Psoas muscle (tissue), 8 donors: ENCODE data around the gene PIAS4. TPM values are rescaled to one million over a fixed set of nuclear protein-coding genes. Genes with fewer than 3 reads are reported as not detected.
"Not testable (repeated sequence)": the region's sequence is repeated elsewhere in the genome, so short reads cannot be mapped to it uniquely, and the experiment has no call there.

Experiments
- ATAC-seq, 4 donors: fragments of 200-7000 bp; cut with Tn5 transposase; one replicate each; pipeline ENCODE4 v1.9.1; 2020; ENCODE audit warnings: moderate library complexity in 3 of 4, mild to moderate bottlenecking in 2 of 4
- DNase-seq, 2 donors: peaks; one replicate each; pipeline ENCODE4 v3.0.0-alpha.2; 2020
- H3K27ac ChIP-seq: fragments of 200-600 bp; one replicate; pipeline ENCODE4 v1.8.0; 2022
- H3K27me3 ChIP-seq, 3 donors: fragments of 200-600 bp in 1 of 3; one replicate each; pipeline versions ENCODE4 v1.6.1 to v1.8.0; 2013 to 2022; ENCODE audit warnings: low read length in 2 of 3, mild to moderate bottlenecking in 2 of 3, moderate library complexity in 1 of 3; ENCODE audit not compliant: insufficient read depth in 3 of 3
- H3K36me3 ChIP-seq, 2 donors: fragments of 200-600 bp in 1 of 2; one replicate each; pipeline versions ENCODE4 v1.6.1 to v1.8.0; 2013 to 2022; ENCODE audit warnings: low read depth in 1 of 2, mild to moderate bottlenecking in 1 of 2, moderate library complexity in 1 of 2; ENCODE audit not compliant: insufficient read depth in 1 of 2
- H3K4me1 ChIP-seq: fragments of 200-600 bp; one replicate; pipeline ENCODE4 v1.8.0; 2022
- H3K4me3 ChIP-seq: fragments of 200-600 bp; one replicate; pipeline ENCODE4 v1.8.0; 2022; ENCODE audit warnings: mild to moderate bottlenecking
- H3K9me3 ChIP-seq: fragments of 200-600 bp; one replicate; pipeline ENCODE4 v1.8.0; 2022
- CTCF ChIP-seq: fragments of 200-600 bp; IDR thresholded peaks from one replicate; pipeline ENCODE4 v1.8.0; 2022; ENCODE audit warnings: antibody characterized with exemption
- WGBS, 3 donors: extraction: QIAGEN DNeasy Blood & Tissue Kit; methylation state at CpG; one replicate each; pipeline versions ENCODE4 v1.1.6 to v1.1.7; 2013; 5-methylcytosine and 5-hydroxymethylcytosine counted together
- intact Hi-C, 2 donors: fragments of 100-400 bp; cut with DNase I; formaldehyde crosslinking; loops; one replicate each; pipeline versions ENCODE4 v1.11.0 to v1.14.2; 2022
- polyA plus RNA-seq, 3 donors: library from polyadenylated mRNA; stranded (reverse); fragments of 200-250 nt; gene quantifications; one replicate each; pipeline ENCODE4 v1.2.3, GENCODE V29; 2013
- total RNA-seq, 4 donors: library from RNA; stranded (reverse); fragmentation: NEBNext Ultra II Directional in 2 of 4; extraction: Animal tissue kit (Norgen Biotek cat#: 25700) in 2 of 4; gene quantifications; one replicate each; pipeline versions ENCODE4 v1.2.1 to v1.2.4, GENCODE V29; 2021 to 2023
- donor health status: healthy with polysubstance abuse.
- donor health status: DM: no; HTN: no; CAD: no; lungs with moderate emphysema.
- donor health status: Bipolar disorder and iron deficiency.
- donor health status: healthy.
- donor health status: DM: yes; HTN: yes; CAD: no.
- donor health status: DM: no; HTN: no; CAD: no.
- donor health status: DM: no; HTN: no; CAD: no.
- donor health status: DM: yes; HTN: yes; CAD: no.

PIAS4 gene
- total and polyA plus RNA-seq, 7 donors, result 12.7 to 27.2 (median 15.1) TPM

GRCh38 chr19:4007836-4008539 is 452 bp downstream of the PIAS4 start:
- Histone ChIP-seq H3K4me1 (peaks cover 41% of the 10 kb centered on the region), H3K4me3 (peak overlapping the region; percentile 87), H3K9me3 (no peaks in the 10 kb centered on the region), H3K36me3 (peaks cover 0 to 2% of the 10 kb centered on the region in 2 donors), H3K27ac (peak overlapping the region; percentile 91), H3K27me3 (no peaks in the 10 kb centered on the region)
- intact Hi-C loops, result loop anchor here (5.0 kb wide), 2 partner anchors 54 to 109 kb away; no protein-coding TSS in a partner anchor
- ATAC-seq (peak in 2 of 4 donors; percentile 4), DNase-seq (peak in 1 of 2 donors; percentile 66)
- 1 to 2% (median 1%) methylated on average over 30 to 55 of the region's 55 CpGs for WGBS, 3 donors
- TF ChIP-seq CTCF, result no peak

- peak overlapping the region; percentile 87 for H3K4me3 ChIP-seq
- 33 to 39% (median 34%) methylated on average over 24 of the region's 24 CpGs for WGBS, 3 donors
- intact Hi-C loops, result loop anchor here (5.0 kb wide), 3 partner anchors 37 to 107 kb away; no protein-coding TSS in a partner anchor
Observed at GRCh38 chr19:4009990-4010807, 2.7 kb downstream of the PIAS4 start.

GRCh38 chr19:4010808-4011110 is 3.2 kb downstream of the PIAS4 start:
- H3K4me1 ChIP-seq, result peaks cover 64% of the 10 kb centered on the region
- intact Hi-C loops, result loop anchor here in 1 of 2 donors (5.0 kb wide), 1 partner anchor 37 kb away; no protein-coding TSS in a partner anchor
- H3K36me3 ChIP-seq, result peaks cover 5 to 21% of the 10 kb centered on the region in 2 donors
- no peaks in the 10 kb centered on the region for H3K9me3 ChIP-seq
- H3K27me3 ChIP-seq, result no peaks in the 10 kb centered on the region
- no peak for DNase-seq
- WGBS, 3 donors, result 49 to 60% (median 49%) methylated on average over 14 of the region's 14 CpGs
- H3K27ac ChIP-seq, result peak overlapping the region; percentile 91
- TF ChIP-seq CTCF, result no peak
- H3K4me3 ChIP-seq, result peak overlapping the region; percentile 87
- no peak for ATAC-seq

More at GRCh38 chr19:4009990-4010807, 2.7 kb downstream of the PIAS4 start:
- TF ChIP-seq CTCF, result no peak
- no peak for DNase-seq
- H3K36me3 ChIP-seq, result peaks cover 5 to 21% of the 10 kb centered on the region in 2 donors
- H3K27me3 ChIP-seq, result no peaks in the 10 kb centered on the region
- peak in 2 of 4 donors; percentile 14 to 23 for ATAC-seq
- no peaks in the 10 kb centered on the region for H3K9me3 ChIP-seq
- H3K27ac ChIP-seq, result peak overlapping the region; percentile 91
- H3K4me1 ChIP-seq, result peaks cover 59% of the 10 kb centered on the region

- not testable (repeated sequence) for H3K27me3 ChIP-seq, ATAC-seq, H3K9me3 ChIP-seq, DNase-seq
- H3K27ac ChIP-seq, result peak overlapping the region; percentile 91
- H3K4me3 ChIP-seq, result peak overlapping the region; percentile 87
- intact Hi-C loops, result loop anchor here in 1 of 2 donors (5.0 kb wide), 1 partner anchor 36 kb away; no protein-coding TSS in a partner anchor
- peaks cover 5 to 21% of the 10 kb centered on the region in 2 donors for H3K36me3 ChIP-seq
- 41 to 63% (median 43%) methylated on average over 6 of the region's 6 CpGs for WGBS, 3 donors
- peaks cover 70% of the 10 kb centered on the region for H3K4me1 ChIP-seq
Observed at GRCh38 chr19:4011430-4011829, 3.9 kb downstream of the PIAS4 start.
